NCI-H2029 treated with DMSO at 0.1 percent for 48 hours (cell line): ENCODE measurements around the gene IRAK2.
"Not testable (repeated sequence)": the region's sequence is repeated elsewhere in the genome, so short reads cannot be mapped to it uniquely, and the experiment has no call there.

Experiments used
- DNase-seq: peaks from one replicate; lab custom pipeline; 2025; lab: John Stamatoyannopoulos, UW

Gene IRAK2

GRCh38 chr3:10160925-10161324 is 3.8 kb upstream of the IRAK2 start:
- DNase-seq: no peak

DNA sequence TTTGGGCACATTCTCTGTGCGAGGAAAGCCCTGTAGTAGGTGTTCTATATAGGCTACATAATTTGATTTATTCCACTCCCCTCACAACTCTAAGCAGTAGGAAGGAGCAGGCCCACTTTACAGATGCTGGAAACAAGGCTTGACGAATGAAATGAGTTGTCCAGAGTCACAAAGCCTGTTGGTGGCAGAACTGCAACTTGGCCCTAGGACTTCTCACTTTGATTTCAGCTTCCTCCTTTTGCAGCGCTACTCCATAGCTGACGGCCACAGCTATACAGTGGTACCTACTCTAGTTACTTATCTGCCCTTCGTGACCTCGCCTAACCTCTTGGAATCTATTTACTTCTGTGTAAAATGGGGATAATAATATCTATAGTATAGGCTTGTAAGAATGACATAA is 2.5 kb upstream of the IRAK2 start:
- DNase-seq: no peak

DNA sequence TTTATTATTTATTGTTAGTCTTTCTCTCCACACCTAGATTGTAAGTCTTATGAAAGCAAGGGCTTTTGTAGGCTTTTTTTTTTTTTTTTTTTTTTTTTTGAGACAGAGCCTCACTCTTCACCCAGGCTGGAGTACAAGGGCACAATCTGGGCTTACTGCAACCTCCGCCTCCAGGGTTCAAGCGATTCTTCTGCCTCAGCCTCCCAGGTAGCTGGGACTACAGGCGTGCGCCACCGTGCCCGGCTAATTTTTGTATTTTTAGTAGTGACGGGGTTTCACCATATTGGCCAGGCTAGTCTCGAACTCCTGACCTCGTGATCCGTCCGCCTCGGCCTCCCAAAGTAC is 546 bp upstream of the IRAK2 start:
- not testable (repeated sequence) for DNase-seq

GRCh38 chr3:10166213-10166604 is 1.5 kb downstream of the IRAK2 start:
- no peak for DNase-seq

DNA sequence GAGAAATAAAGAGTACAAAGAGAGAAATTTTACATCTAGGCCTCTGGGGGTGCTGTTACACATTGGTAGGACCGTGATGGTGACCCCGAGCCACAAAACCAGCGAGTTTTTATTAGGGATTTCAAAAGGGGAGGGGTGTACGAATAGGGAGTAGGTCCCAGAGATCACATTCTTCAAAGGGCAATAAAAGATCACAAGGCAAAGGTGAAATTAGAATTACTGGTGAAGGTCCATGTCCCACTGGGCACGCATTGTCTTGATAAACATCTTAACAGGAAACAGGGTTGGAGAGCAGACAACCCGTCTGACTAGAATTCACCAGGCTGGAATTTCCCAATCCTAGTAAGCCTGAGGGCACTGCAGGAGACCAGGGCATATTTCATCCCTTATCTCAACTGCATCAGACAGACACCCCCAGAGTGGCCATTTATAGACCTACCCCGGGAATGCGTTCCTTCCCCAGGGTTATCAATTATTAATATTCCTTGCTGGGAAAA is 4.3 kb downstream of the IRAK2 start:
- DNase-seq: no peak

GRCh38 chr3:10170915-10171478 is 6.3 kb downstream of the IRAK2 start:
- no peak for DNase-seq

GRCh38 chr3:10173095-10173925 is 8.6 kb downstream of the IRAK2 start:
- DNase-seq: no peak

DNA sequence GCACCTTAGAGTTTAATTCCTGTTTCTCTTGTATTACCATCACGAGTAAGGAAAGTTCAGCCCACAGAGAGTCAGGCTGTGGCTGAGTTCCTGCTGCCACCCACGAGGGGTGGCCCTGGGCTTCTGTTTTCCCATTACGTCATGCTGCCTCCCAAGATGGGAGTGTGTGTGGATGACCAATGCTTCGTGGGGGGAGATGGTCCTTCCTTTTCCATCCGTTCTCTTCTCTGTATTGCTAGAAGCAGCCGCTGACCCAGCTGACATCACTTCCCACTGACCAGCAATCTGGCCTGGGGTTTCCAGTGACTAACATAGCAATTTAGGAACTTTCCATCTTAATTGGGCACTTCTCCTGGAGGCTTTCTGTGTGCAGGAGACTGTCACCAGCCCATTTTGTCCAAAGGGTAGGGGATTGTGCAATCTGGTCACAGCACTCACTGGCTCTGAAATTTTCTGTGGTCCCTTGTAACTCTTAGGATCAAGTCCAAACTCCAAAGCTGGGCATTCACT is 9.3 kb downstream of the IRAK2 start:
- no peak for DNase-seq

- not testable (repeated sequence) for DNase-seq
Observed at GRCh38 chr3:10175334-10175733, 10.6 kb downstream of the IRAK2 start.

DNA sequence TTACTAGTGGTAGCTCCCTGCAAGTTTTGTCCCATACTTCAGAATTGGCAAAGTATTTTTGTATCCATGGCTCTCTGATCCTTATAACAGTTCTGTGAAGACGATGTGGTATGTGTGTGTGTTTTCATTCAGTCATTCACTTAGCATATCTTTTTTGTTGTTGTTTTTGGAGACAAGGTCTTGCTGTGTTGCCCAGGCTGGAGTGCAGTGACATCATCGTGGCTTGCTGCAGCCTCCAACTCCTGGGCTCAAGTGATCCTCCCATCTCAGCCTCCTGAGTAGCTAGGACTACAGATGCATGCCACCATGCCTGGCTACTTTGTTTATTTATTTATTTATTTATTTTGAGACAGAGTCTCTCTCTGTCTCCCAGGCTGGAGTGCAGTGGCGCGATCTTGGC is 11.4 kb downstream of the IRAK2 start:
- DNase-seq: not testable (repeated sequence)

GRCh38 chr3:10177737-10178136 is 13.0 kb downstream of the IRAK2 start:
- DNase-seq: no peak

- no peak for DNase-seq
Observed at GRCh38 chr3:10178892-10179291, 14.2 kb downstream of the IRAK2 start.

DNA sequence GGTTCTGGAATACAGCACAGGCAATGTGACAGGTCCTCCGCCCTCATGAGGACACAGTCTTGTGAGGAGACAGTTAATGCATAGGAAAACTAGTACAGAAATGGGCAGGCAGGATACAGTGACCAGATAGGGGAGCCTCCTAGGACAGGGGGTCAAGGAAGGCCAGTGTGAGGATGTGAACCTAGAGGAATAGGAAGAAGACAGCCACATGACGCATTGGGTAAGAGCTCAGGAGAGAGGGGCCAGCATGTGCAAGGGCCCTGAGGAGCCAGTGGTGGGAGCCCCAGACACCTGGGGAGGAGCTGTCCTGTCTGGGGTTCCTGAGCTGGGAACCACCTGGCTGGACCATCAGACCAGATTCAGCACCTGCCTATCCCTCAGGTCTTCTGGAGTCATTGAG is 15.6 kb downstream of the IRAK2 start:
- DNase-seq: no peak

- DNase-seq: no peak
Observed at GRCh38 chr3:10180738-10181295, 16.1 kb downstream of the IRAK2 start.

GRCh38 chr3:10182950-10183349 is 18.2 kb downstream of the IRAK2 start:
- DNase-seq: no peak

- no peak for DNase-seq
Observed at GRCh38 chr3:10184250-10184649, 19.5 kb downstream of the IRAK2 start.

DNA sequence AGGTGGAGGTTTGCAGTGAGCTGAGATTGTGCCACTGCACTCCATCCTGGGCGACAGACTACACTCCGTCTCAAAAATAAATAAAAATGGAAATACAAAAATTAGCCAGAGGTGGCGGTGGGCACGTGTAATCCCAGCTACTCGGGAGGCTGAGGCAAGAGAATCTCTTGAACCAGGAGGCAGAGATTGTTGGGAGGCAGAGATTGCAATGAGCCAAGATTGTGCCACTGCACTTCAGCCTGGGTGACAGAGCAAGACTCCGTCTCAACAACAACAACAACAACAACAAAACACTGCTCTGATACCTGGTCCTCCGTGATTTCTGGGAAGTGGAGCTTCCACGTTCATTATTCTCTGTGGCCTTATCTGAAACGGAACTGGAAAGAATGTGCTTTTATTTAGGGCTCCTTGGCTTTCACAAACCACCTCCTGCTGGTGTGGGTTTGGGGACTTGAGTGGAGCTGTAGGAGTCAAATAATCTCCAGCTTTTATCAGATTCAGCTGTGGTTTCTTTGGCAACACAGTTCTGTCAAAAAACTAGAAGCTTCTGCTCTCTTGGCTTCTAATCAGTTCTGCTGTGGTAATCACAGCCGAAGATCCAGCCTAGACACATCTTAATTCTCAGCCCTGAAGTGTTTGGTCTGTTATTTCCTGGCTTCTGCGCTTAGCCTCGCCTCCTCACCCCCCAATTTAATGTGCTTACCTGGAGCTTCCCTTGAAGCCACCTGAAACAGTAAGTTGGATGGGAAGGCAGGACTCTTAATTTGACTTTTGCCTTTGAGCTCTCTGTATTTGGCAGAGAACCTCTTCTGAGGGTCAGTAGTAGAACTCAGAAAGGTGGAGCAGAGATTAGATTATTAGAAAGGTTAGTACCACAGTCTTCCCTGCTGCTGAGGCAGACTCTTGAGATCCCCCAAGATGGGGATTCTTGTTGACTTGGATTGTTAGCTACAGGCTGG is 21.4 kb downstream of the IRAK2 start:
- no peak for DNase-seq

DNA sequence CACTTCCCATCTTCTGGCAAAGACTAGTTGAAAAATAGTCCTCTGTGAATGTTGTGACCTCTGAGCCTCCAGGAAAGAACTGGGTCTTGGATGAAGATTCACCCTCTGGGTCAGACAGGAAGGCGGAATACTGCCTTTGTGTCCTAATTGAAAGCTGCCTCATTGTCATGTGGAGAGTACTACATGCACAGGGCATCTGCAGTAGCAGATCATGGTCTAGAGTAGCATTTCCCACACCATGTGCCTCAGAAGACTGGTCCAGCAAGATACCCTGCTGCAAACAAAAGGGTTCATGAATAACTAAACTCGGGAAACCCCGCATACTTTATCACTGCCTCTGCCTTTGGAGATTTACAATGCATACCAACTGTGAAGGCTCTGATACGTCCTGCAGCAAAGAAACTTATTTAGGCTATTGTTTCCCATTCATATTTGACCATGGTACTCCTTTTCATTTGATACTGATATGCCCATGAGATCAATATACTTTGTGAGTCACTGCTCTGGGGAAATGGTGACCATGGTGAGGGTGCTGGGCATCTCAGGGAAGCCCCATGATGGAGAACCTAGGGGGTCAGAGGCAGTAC is 22.7 kb downstream of the IRAK2 start:
- no peak for DNase-seq

- DNase-seq: no peak
Observed at GRCh38 chr3:10187944-10188343, 23.2 kb downstream of the IRAK2 start.

DNA sequence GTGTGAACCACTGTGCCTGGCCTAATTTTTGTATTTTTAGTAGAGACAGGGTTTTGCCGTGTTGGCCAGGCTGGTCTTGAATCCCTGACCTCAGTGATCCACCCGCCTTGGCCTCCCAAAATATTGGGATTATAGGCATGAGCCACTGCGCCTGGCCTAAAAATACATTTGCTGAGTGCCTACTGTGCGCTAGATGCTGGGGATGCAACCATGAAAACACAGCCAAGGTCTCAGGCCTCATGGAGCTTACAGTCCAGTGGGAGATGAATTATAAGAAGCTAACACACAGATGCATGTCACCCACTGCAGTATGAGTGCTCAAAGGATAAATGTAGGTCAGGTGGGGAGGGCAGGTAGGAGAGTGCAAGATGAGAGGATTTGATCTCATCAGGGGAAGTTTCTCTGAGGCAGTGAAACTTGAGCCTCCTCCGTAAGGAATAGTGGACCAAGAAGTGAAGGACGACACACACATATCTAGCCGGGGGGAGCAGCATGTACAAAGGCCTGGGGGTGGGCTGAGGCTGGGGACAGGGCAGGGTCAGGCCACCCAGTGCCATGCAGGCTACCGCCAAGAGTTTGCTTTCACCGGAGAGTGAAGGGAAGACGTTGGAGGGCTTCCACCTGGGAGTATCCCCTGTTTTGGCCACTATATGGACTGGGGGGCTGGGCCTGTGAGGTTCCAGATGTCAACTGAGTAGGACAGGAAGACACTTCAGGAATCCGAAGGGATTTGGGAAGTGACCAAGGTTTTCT is 24.3 kb downstream of the IRAK2 start:
- DNase-seq: no peak
